OCI-LY3 (cell line): ENCODE results near the gene GRN.

Experiments
- CTCF ChIP-seq: fragments of 200-600, 300-600 bp; sonication (generic); IDR thresholded peaks from 2 replicates; pipeline ENCODE4 v1.5.1; 2014; ENCODE audit warnings: antibody characterized with exemption, low read length, low read depth
- EZH2phosphoT487 ChIP-seq: fragments of 200-600 bp; shearing (Covaris generic); IDR thresholded peaks from 2 replicates; pipeline ENCODE4 v1.6.1; 2018; ENCODE audit warnings: antibody characterized with exemption, mixed run types, low read depth

GRCh38 chr17:44326861-44327444 lies 18.1 kb upstream of the GRN start:
- TF ChIP-seq CTCF (no peak), EZH2phosphoT487 (no peak)
